ENCODE measurements around the gene CCDC178. TPM values are rescaled to one million over a fixed set of nuclear protein-coding genes. Genes with fewer than 3 reads are reported as not detected.

Gene CCDC178
- polyA plus RNA-seq, 2 of the 4 experiments (the other 2 are of a cell fraction) = 0.06 TPM; not detected in 1

- FAIRE-seq = no peak
- peak in 1 of 2 experiments; percentile 1 for DNase-seq (ENCODE audit: low read depth in 1 of 2, low spot score in 1 of 2)
- TF ChIP-seq HEYL (CRISPR knock-in tag; IDR thresholded peaks at IDR 0.05) (no peak), CHD4 (IDR thresholded peaks at IDR 0.05; ENCODE audit: borderline replicate concordance) (no peak)
- no peak for ATAC-seq
- Histone ChIP-seq H3K27ac (no peak overlapping the region), H3K4me1 (no peaks in the 10 kb centered on the region), H3K4me2 (no peak overlapping the region), H3K4me3 (no peak overlapping the region), H3K9me3 (no peaks in the 10 kb centered on the region)
- 4% methylated on average over 8 of the region's 8 CpGs for WGBS (ENCODE audit: missing lambda C conversion rate)
- ChIA-PET CTCF (no interaction called here), POLR2A (no interaction called here)
Measured at GRCh38 chr18:33369711-33370449, 70.6 kb downstream of the CCDC178 start.

- H3K4me1 ChIP-seq = no peaks in the 10 kb centered on the region
- POLR2A ChIA-PET = no interaction called here
- H3K4me2 ChIP-seq = no peak overlapping the region
- ATAC-seq = no peak
- CTCF ChIA-PET = no interaction called here
- no peak for DNase-seq (ENCODE audit: low read depth in 1 of 2, low spot score in 1 of 2)
- TF ChIP-seq CHD2 (IDR thresholded peaks at IDR 0.05; ENCODE audit: low read length, partially characterized antibody) = no peak
- TF ChIP-seq EHF (CRISPR knock-in tag; IDR thresholded peaks at IDR 0.05) = no peak
- TF ChIP-seq JUN (IDR thresholded peaks at IDR 0.05) = no peak
- TF ChIP-seq BHLHE40 (IDR thresholded peaks at IDR 0.05; ENCODE audit: low read depth, low read length) = no peak
- TF ChIP-seq FOSB (CRISPR knock-in tag; IDR thresholded peaks at IDR 0.05) = no peak
- no peak for TF ChIP-seq MAX (IDR thresholded peaks at IDR 0.05)
- no peak for TF ChIP-seq ELK1 (IDR thresholded peaks at IDR 0.05; ENCODE audit: low read depth, low read length)
- TF ChIP-seq USF2 (IDR thresholded peaks at IDR 0.05) = no peak
- no peak for TF ChIP-seq TP53 (CRISPR knock-in tag; IDR thresholded peaks at IDR 0.05)
- no peak for TF ChIP-seq KDM1A (IDR thresholded peaks at IDR 0.05; ENCODE audit: low read depth)
- 0% methylated on average over 1 of the region's 1 CpG for WGBS (ENCODE audit: missing lambda C conversion rate)
- H3K4me3 ChIP-seq = no peak overlapping the region
- H3K9me3 ChIP-seq = no peaks in the 10 kb centered on the region
- FAIRE-seq = no peak
- H3K27ac ChIP-seq = no peak overlapping the region
Measured at GRCh38 chr18:33356735-33357134, 83.8 kb downstream of the CCDC178 start.

- no peak for DNase-seq (ENCODE audit: low read depth in 1 of 2, low spot score in 1 of 2)
- H3K4me1 ChIP-seq = no peaks in the 10 kb centered on the region
- no peak for FAIRE-seq
- 0% methylated on average over 1 of the region's 1 CpG for WGBS (ENCODE audit: missing lambda C conversion rate)
- H3K27ac ChIP-seq = no peak overlapping the region
- TF ChIP-seq KDM1A (IDR thresholded peaks at IDR 0.05; ENCODE audit: low read depth) = no peak
- TF ChIP-seq CBX8 (IDR thresholded peaks at IDR 0.05) = no peak
- TF ChIP-seq MAFK (IDR thresholded peaks at IDR 0.05; ENCODE audit: partially characterized antibody) = peak; percentile 35
- ChIA-PET POLR2A (no interaction called here), CTCF (no interaction called here)
- ATAC-seq = no peak
- no peak overlapping the region for H3K4me3 ChIP-seq
- no peaks in the 10 kb centered on the region for H3K9me3 ChIP-seq
- H3K4me2 ChIP-seq = no peak overlapping the region
Measured at GRCh38 chr18:33355756-33356155, 84.8 kb downstream of the CCDC178 start.

GRCh38 chr18:33355263-33355662 lies 85.3 kb downstream of the CCDC178 start:
- H3K9me3 ChIP-seq = no peaks in the 10 kb centered on the region
- DNase-seq (ENCODE audit: low read depth in 1 of 2, low spot score in 1 of 2) (no peak), ATAC-seq (no peak), FAIRE-seq (no peak)
- H3K4me2 ChIP-seq = no peak overlapping the region
- no peak overlapping the region for H3K4me3 ChIP-seq
- H3K27ac ChIP-seq = no peak overlapping the region
- CTCF ChIA-PET = no interaction called here
- no peaks in the 10 kb centered on the region for H3K4me1 ChIP-seq
- POLR2A ChIA-PET = no interaction called here
- WGBS (ENCODE audit: missing lambda C conversion rate) = 0% methylated on average over 1 of the region's 1 CpG
- TF ChIP-seq HOXA7 (CRISPR knock-in tag; IDR thresholded peaks at IDR 0.05) (no peak), RFX5 (IDR thresholded peaks at IDR 0.05) (no peak), EHMT2 (IDR thresholded peaks at IDR 0.05; ENCODE audit: low read depth) (no peak), ZC3H11A (IDR thresholded peaks at IDR 0.05) (no peak), KDM5A (IDR thresholded peaks at IDR 0.05) (no peak), FOXS1 (CRISPR knock-in tag; IDR thresholded peaks at IDR 0.05) (no peak), ESRRA (IDR thresholded peaks at IDR 0.05; ENCODE audit: borderline replicate concordance, low read length) (no peak), MAZ (IDR thresholded peaks at IDR 0.05; ENCODE audit: borderline replicate concordance, low read depth, low read length) (no peak), PBX3 (IDR thresholded peaks at IDR 0.05) (no peak), CBX8 (IDR thresholded peaks at IDR 0.05) (no peak), ELK1 (IDR thresholded peaks at IDR 0.05; ENCODE audit: low read depth, low read length) (no peak), ZSCAN20 (CRISPR knock-in tag; IDR thresholded peaks at IDR 0.05) (no peak), BHLHE40 (IDR thresholded peaks at IDR 0.05; ENCODE audit: low read depth, low read length) (no peak), ZFP36 (IDR thresholded peaks at IDR 0.05; ENCODE audit: borderline replicate concordance, partially characterized antibody) (no peak), MAX (IDR thresholded peaks at IDR 0.05) (no peak), RAD21 (conservative IDR thresholded peaks at IDR 0.05 in 1 of 2, IDR thresholded peaks at IDR 0.05 in 1 of 2) (no peak), HOXB13 (CRISPR knock-in tag; IDR thresholded peaks at IDR 0.05; ENCODE audit: low read depth) (no peak)
